ENCODE measurements around the gene TSPAN14.

TSPAN14 gene

DNA sequence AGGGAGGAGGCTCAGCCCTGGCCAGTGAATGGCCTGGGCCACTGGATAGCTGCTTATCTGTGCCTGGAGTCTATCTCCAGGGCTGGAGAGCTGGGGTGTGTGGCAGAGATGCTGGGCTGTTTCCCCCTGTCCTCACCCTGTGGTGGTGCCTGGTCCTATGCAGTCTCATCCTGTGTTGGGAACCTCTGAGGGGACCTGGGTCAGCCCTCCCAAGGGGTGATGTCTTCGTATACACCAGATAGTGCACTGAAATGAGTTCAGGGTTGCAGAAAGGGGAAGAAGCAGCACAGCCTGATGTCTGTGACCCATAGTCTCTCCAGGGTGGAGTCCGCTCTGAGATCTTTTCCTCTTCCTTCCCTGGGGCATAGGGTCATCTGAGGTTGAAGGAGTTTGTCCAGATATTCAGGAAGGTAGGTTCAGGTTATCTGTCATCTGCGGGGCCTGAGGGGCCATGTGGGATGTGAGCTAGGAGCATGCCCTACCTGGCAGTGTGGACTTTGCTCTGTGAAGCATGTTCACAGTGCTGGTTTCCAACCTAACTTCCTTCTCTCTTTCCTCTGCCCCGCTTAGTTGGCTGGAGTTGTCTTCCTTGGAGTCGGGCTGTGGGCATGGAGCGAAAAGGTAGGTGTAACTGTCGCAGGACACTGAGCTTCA is 50.2 kb downstream of the TSPAN14 start:
- DNase-seq (ENCODE audit: low spot score), result no peak

GRCh38 chr10:80504897-80505465 is 50.9 kb downstream of the TSPAN14 start:
- no peak for DNase-seq (ENCODE audit: low spot score)

- DNase-seq (ENCODE audit: low spot score), result no peak
Observed at GRCh38 chr10:80506189-80506575, 52.1 kb downstream of the TSPAN14 start.

DNA sequence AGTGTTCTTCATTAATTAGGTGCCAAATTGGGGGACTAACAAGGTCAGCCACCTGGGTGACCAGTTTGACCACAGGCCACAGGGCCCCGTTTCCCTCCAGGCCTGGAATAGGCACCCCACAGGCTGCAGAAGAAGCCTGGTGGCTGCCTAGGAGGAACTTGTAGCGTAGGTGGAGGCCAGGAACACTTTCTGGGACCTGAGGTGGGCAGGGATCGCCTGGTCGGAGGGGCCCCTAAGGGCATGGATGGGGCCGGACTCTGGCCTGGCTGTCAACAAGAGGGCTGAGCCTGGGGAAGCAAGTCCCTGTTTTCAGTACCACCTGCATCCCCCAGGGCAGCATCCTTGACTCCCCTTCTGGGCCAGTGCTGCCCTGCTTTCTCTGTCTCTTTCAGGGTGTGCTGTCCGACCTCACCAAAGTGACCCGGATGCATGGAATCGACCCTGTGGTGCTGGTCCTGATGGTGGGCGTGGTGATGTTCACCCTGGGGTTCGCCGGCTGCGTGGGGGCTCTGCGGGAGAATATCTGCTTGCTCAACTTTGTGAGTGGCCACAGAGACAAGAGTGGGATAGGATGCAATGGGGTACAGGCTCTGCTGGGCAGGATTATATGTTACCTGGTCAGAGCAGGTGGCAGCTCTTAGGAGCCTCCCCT is 52.9 kb downstream of the TSPAN14 start:
- DNase-seq (ENCODE audit: low spot score), result no peak

DNA sequence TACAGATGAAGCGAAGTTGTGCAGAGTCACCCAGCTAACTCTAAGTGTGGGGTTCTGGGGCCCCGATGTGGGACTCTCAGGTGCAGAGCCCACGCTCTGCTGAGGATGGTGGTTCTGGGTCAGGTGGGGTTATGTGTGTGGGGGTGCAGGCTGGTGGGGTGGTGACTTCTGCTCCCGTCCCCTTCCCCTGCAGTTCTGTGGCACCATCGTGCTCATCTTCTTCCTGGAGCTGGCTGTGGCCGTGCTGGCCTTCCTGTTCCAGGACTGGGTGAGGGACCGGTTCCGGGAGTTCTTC is 54.9 kb downstream of the TSPAN14 start:
- no peak for DNase-seq (ENCODE audit: low spot score)

DNA sequence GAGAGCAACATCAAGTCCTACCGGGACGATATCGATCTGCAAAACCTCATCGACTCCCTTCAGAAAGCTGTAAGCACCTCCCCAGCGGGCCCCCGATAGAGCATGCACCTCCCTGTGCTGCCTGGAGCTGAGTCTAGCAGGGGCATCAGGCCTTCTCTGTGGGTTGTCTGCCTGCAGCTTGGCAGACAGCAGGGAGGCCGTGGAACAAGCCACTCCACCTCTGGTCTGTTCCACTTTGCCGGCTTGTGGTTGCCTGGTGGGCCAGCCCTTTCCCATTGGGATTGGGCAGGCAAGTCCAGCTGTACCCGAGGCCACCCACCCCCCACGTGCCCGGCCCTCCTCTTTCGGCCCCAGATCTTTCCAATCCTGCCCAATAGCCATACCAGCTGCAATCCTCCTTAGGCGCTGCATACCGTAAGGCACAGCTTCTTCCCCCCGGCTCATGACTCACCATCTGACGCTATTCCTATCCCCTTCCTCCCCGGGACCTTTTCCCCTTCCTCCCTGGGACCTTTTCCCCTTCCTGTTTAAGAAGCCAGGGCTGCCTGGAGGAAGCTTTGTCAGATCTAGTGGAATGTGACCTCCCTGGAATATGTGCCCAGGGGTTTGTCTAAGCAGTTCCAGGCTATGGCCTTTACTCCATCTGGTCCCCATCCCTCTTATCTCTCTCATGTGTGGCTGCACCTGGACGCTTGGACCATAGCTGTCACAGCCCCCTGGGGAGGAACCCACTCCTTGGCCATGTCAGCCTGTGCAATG is 55.5 kb downstream of the TSPAN14 start:
- DNase-seq (ENCODE audit: low spot score), result no peak

DNA sequence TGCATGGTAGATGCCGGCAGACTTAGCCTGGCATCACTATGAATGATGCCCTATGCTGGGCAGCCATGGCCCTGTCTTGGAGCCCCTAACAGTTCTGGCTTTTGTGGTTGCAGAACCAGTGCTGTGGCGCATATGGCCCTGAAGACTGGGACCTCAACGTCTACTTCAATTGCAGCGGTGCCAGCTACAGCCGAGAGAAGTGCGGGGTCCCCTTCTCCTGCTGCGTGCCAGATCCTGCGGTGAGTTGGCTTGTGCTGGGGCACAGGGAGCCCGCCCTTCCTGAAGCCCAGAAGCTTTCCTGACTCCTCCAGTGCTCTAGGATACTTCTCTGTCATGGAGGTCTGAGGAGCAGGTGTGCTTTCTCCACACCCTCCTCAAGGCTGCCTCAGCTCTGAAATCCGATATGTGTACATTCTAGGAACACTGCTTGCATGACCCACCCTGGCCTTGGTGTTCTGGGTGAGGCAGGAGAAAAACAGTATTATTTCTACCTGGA is 58.0 kb downstream of the TSPAN14 start:
- no peak for DNase-seq (ENCODE audit: low spot score)

- DNase-seq (ENCODE audit: low spot score), result no peak
Observed at GRCh38 chr10:80513106-80513505, 59.0 kb downstream of the TSPAN14 start.

- DNase-seq (ENCODE audit: low spot score), result no peak
Observed at GRCh38 chr10:80515511-80515910, 61.4 kb downstream of the TSPAN14 start.

DNA sequence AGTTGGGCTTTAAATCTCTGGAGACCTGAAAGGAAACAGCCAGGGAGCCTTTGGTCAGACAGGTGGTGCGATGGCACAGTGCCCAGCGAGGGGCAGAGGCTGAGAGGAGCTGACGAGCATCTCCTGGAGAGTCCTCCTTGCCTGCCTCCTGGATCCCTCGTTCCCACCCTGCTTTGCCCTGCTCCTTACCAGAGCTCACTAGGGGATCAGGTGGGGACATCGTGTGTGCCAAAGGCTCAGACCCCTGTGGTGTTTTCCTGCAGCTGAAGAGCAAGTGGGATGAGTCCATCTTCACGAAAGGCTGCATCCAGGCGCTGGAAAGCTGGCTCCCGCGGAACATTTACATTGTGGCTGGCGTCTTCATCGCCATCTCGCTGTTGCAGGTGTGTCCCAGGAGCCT is 61.8 kb downstream of the TSPAN14 start:
- DNase-seq (ENCODE audit: low spot score), result no peak

DNA sequence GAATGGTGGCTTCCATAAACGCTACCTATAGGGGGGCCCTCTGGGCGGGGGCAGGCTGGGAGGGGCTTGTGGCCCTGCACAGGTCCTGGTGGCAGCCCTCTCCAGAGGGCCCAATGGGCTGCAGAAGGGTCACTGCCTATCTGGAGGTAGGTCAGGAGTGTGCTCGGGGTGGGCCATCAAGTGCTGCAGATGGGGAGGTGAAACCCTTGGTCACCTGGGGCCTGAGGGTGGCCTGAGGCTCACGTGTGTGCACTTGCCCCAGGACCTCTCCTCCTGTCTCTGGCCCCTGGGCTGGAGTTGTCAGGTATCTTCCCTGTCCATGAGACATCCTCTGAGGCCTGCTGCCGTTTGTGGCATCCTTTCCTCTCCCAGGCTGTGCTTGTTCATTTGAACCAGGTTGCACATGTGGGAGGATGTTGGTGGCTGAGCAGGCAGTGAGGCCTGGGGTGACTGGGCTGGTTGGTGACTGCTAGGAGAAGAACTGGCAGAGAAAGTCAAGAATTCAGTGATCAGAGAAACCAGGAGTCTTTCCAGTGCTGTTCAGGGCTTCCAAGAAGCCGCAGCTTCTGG is 62.5 kb downstream of the TSPAN14 start:
- no peak for DNase-seq (ENCODE audit: low spot score)

GRCh38 chr10:80517416-80518142 is 63.5 kb downstream of the TSPAN14 start:
- DNase-seq (ENCODE audit: low spot score), result no peak

DNA sequence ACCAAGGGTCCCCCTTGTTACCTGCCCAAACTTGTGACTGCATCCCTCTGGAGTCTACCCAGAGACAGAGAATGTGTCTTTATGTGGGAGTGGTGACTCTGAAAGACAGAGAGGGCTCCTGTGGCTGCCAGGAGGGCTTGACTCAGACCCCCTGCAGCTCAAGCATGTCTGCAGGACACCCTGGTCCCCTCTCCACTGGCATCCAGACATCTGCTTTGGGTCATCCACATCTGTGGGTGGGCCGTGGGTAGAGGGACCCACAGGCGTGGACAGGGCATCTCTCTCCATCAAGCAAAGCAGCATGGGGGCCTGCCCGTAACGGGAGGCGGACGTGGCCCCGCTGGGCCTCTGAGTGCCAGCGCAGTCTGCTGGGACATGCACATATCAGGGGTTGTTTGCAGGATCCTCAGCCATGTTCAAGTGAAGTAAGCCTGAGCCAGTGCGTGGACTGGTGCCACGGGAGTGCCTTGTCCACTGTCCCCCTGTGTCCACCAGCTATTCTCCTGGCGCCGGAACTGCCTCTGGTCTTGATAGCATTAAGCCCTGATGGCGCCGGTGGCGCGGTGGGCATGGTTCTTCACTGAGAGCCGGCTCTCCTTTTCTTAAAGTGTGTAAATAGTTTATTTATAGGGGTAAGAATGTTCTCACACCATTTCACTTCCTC is 64.2 kb downstream of the TSPAN14 start:
- no peak for DNase-seq (ENCODE audit: low spot score)

GRCh38 chr10:80518807-80519360 is 64.8 kb downstream of the TSPAN14 start:
- DNase-seq (ENCODE audit: low spot score), result no peak

GRCh38 chr10:80519936-80520650 is 66.0 kb downstream of the TSPAN14 start:
- no peak for DNase-seq (ENCODE audit: low spot score)

DNA sequence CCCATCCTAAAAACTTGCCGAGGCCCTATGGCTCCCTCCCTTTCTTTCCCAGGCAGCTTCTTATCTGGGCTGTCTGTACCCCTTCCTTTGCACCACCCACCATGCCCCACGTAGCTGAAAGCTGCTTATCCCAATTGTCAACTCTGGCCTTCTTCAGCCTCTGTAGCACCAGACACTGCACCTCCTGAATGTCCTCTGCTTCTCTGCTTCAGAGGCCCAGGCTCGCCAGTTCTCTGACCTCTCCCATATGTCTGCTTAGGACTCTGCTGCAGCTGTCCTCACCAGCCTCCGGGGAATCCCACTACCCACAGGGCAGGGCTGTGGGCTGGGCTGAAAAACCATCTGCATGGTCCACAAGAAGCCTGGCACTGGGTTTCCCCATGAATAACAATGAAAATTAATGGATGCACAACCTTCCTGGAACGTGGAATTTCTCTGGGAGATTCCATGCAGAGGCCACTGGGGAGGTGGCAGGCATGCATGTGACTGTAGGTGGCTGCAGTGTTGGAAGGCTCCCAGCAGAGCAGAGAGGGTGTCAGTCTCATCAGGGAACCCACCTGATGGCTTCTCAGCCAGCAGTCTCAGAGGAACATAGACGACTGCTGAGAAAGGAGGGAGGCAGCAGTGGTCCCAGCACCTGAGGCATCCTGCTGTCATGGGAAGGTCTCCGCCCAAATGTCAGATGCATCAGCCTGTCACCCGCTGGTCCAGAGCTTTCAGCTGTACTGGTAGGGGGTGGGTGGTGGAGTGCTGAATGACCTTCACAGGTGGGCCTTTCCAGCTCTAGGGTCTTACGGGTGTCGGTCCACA is 66.8 kb downstream of the TSPAN14 start:
- no peak for DNase-seq (ENCODE audit: low spot score)

DNA sequence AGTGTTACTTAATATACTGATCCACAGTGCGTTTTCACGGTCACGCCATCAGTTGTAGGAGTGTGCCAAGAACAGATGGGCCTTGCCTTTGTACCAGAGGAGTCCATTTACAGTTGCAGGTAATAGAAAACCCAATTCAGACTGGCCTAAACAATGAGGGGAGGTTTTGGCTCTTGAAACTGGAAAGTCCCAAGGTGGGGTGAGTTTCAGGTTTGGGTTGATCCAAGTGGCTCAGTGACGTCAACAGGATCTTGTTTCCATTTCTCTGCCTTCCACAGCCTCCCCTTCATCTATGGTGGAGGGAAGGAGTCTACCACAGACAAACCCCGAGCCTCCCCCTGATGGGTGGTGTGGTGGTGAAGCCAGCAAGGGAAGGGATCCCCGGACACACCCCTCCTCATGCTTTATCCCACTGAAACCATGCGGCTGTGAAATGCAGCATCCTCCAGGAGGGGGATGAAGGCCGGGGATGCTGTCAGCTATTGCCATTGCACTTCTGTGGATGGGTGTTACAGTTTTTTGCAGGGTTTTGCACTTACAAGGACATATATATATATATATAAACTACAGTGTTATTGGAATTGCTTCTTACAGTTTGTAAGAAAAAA is 68.8 kb downstream of the TSPAN14 start:
- no peak for DNase-seq (ENCODE audit: low spot score)

- DNase-seq (ENCODE audit: low spot score), result no peak
Observed at GRCh38 chr10:80523773-80524172, 69.7 kb downstream of the TSPAN14 start.
